ENCODE measurements around the gene HS6ST3.

Gene HS6ST3

GRCh38 chr13:96837809-96838208 lies 747.9 kb downstream of the HS6ST3 start:
- Histone ChIP-seq H3K4me3 (ENCODE audit: insufficient read depth in 1 of 2, low read depth in 1 of 2, low read length in 2 of 2) (no peak overlapping the region), H3K27ac (ENCODE audit: low read length, poor library complexity, severe bottlenecking) (no peak overlapping the region), H2BK12ac (ENCODE audit: low read length in 2 of 2) (no peak overlapping the region), H3K9me3 (ENCODE audit: control insufficient read depth, low read length) (no peaks in the 10 kb centered on the region), H2AK5ac (ENCODE audit: low read length, severe bottlenecking) (no peak overlapping the region), H4K8ac (ENCODE audit: low read length) (no peak overlapping the region), H3K9ac (ENCODE audit: low read length) (no peak overlapping the region), H3K4ac (ENCODE audit: low read depth in 1 of 2, low read length in 2 of 2) (no peak overlapping the region), H3K18ac (ENCODE audit: low read depth in 1 of 2, low read length in 2 of 2) (no peak overlapping the region), H3K4me1 (ENCODE audit: control insufficient read depth, insufficient read depth, low read depth, low read length) (no peaks in the 10 kb centered on the region), H3K27me3 (ENCODE audit: control insufficient read depth in 1 of 2, insufficient read depth in 1 of 2, low read length in 2 of 2) (no peaks in the 10 kb centered on the region), H3K79me1 (replicated peaks; ENCODE audit: low read length, poor library complexity, severe bottlenecking) (no peaks in the 10 kb centered on the region), H3K23ac (ENCODE audit: low read length in 2 of 2) (no peak overlapping the region), H3K14ac (ENCODE audit: low read length in 2 of 2) (no peak overlapping the region), H2BK5ac (ENCODE audit: low read depth, low read length, poor library complexity, severe bottlenecking) (no peak overlapping the region), H4K91ac (ENCODE audit: low read length) (no peak overlapping the region), H3K4me2 (ENCODE audit: low read length, poor library complexity, severe bottlenecking) (no peak overlapping the region), H3K36me3 (ENCODE audit: control insufficient read depth in 1 of 2, insufficient read depth in 2 of 2, low read depth in 1 of 2, low read length in 2 of 2) (no peaks in the 10 kb centered on the region), H2AFZ (ENCODE audit: low read depth, low read length) (no peak overlapping the region), H2BK15ac (ENCODE audit: low read depth, poor library complexity, severe bottlenecking) (no peak overlapping the region), H2BK120ac (ENCODE audit: low read depth, low read length) (no peak overlapping the region)
- DNase-seq = no peak
- 68% methylated on average over 1 of the region's 1 CpG for WGBS

- H4K91ac ChIP-seq (ENCODE audit: low read length) = no peak overlapping the region
- no peak overlapping the region for H3K14ac ChIP-seq (ENCODE audit: low read length in 2 of 2)
- no peak overlapping the region for H4K8ac ChIP-seq (ENCODE audit: low read length)
- H3K4me3 ChIP-seq (ENCODE audit: insufficient read depth in 1 of 2, low read depth in 1 of 2, low read length in 2 of 2) = no peak overlapping the region
- no peaks in the 10 kb centered on the region for H3K36me3 ChIP-seq (ENCODE audit: control insufficient read depth in 1 of 2, insufficient read depth in 2 of 2, low read depth in 1 of 2, low read length in 2 of 2)
- H3K79me1 ChIP-seq (replicated peaks; ENCODE audit: low read length, poor library complexity, severe bottlenecking) = no peaks in the 10 kb centered on the region
- H3K27me3 ChIP-seq (ENCODE audit: control insufficient read depth in 1 of 2, insufficient read depth in 1 of 2, low read length in 2 of 2) = no peaks in the 10 kb centered on the region
- no peak overlapping the region for H3K4me2 ChIP-seq (ENCODE audit: low read length, poor library complexity, severe bottlenecking)
- no peak overlapping the region for H2AK5ac ChIP-seq (ENCODE audit: low read length, severe bottlenecking)
- H3K4ac ChIP-seq (ENCODE audit: low read depth in 1 of 2, low read length in 2 of 2) = no peak overlapping the region
- H3K18ac ChIP-seq (ENCODE audit: low read depth in 1 of 2, low read length in 2 of 2) = no peak overlapping the region
- H3K4me1 ChIP-seq (ENCODE audit: control insufficient read depth, insufficient read depth, low read depth, low read length) = no peaks in the 10 kb centered on the region
- H3K9ac ChIP-seq (ENCODE audit: low read length) = no peak overlapping the region
- H3K23ac ChIP-seq (ENCODE audit: low read length in 2 of 2) = no peak overlapping the region
- H3K27ac ChIP-seq (ENCODE audit: low read length, poor library complexity, severe bottlenecking) = no peak overlapping the region
- no peak overlapping the region for H2BK120ac ChIP-seq (ENCODE audit: low read depth, low read length)
- no peak overlapping the region for H2BK12ac ChIP-seq (ENCODE audit: low read length in 2 of 2)
- no peaks in the 10 kb centered on the region for H3K9me3 ChIP-seq (ENCODE audit: control insufficient read depth, low read length)
- no peak overlapping the region for H2AFZ ChIP-seq (ENCODE audit: low read depth, low read length)
- no peak overlapping the region for H2BK15ac ChIP-seq (ENCODE audit: low read depth, poor library complexity, severe bottlenecking)
- no peak overlapping the region for H2BK5ac ChIP-seq (ENCODE audit: low read depth, low read length, poor library complexity, severe bottlenecking)
- no peak for DNase-seq
These were observed 754.3 kb downstream of the HS6ST3 start for GRCh38 chr13:96844195-96844594.

- Histone ChIP-seq H3K4me3 (ENCODE audit: insufficient read depth in 1 of 2, low read depth in 1 of 2, low read length in 2 of 2) (no peak overlapping the region), H3K9me3 (ENCODE audit: control insufficient read depth, low read length) (no peaks in the 10 kb centered on the region), H4K8ac (ENCODE audit: low read length) (no peak overlapping the region), H3K4me2 (ENCODE audit: low read length, poor library complexity, severe bottlenecking) (no peak overlapping the region), H3K27ac (ENCODE audit: low read length, poor library complexity, severe bottlenecking) (no peak overlapping the region), H3K4me1 (ENCODE audit: control insufficient read depth, insufficient read depth, low read depth, low read length) (no peaks in the 10 kb centered on the region), H3K18ac (ENCODE audit: low read depth in 1 of 2, low read length in 2 of 2) (no peak overlapping the region), H3K27me3 (ENCODE audit: control insufficient read depth in 1 of 2, insufficient read depth in 1 of 2, low read length in 2 of 2) (no peaks in the 10 kb centered on the region), H3K23ac (ENCODE audit: low read length in 2 of 2) (no peak overlapping the region), H2BK15ac (ENCODE audit: low read depth, poor library complexity, severe bottlenecking) (no peak overlapping the region), H3K4ac (ENCODE audit: low read depth in 1 of 2, low read length in 2 of 2) (no peak overlapping the region), H2AK5ac (ENCODE audit: low read length, severe bottlenecking) (no peak overlapping the region), H4K91ac (ENCODE audit: low read length) (no peak overlapping the region), H3K9ac (ENCODE audit: low read length) (no peak overlapping the region), H2BK120ac (ENCODE audit: low read depth, low read length) (no peak overlapping the region), H2AFZ (ENCODE audit: low read depth, low read length) (no peak overlapping the region), H3K14ac (ENCODE audit: low read length in 2 of 2) (no peak overlapping the region), H2BK5ac (ENCODE audit: low read depth, low read length, poor library complexity, severe bottlenecking) (no peak overlapping the region), H3K79me1 (replicated peaks; ENCODE audit: low read length, poor library complexity, severe bottlenecking) (no peaks in the 10 kb centered on the region), H2BK12ac (ENCODE audit: low read length in 2 of 2) (no peak overlapping the region), H3K36me3 (ENCODE audit: control insufficient read depth in 1 of 2, insufficient read depth in 2 of 2, low read depth in 1 of 2, low read length in 2 of 2) (no peaks in the 10 kb centered on the region)
- 74% methylated on average over 1 of the region's 1 CpG for WGBS
- DNase-seq = no peak
These were observed 754.7 kb downstream of the HS6ST3 start for GRCh38 chr13:96844616-96845015.

- Histone ChIP-seq H3K18ac (ENCODE audit: low read depth in 1 of 2, low read length in 2 of 2) (no peak overlapping the region), H2BK15ac (ENCODE audit: low read depth, poor library complexity, severe bottlenecking) (no peak overlapping the region), H3K9me3 (ENCODE audit: control insufficient read depth, low read length) (peaks cover 7% of the 10 kb centered on the region), H2BK5ac (ENCODE audit: low read depth, low read length, poor library complexity, severe bottlenecking) (no peak overlapping the region), H3K79me1 (replicated peaks; ENCODE audit: low read length, poor library complexity, severe bottlenecking) (no peaks in the 10 kb centered on the region), H3K9ac (ENCODE audit: low read length) (no peak overlapping the region), H3K4ac (ENCODE audit: low read depth in 1 of 2, low read length in 2 of 2) (no peak overlapping the region), H3K14ac (ENCODE audit: low read length in 2 of 2) (no peak overlapping the region), H3K27ac (ENCODE audit: low read length, poor library complexity, severe bottlenecking) (no peak overlapping the region), H2AK5ac (ENCODE audit: low read length, severe bottlenecking) (no peak overlapping the region), H3K4me1 (ENCODE audit: control insufficient read depth, insufficient read depth, low read depth, low read length) (no peaks in the 10 kb centered on the region), H2AFZ (ENCODE audit: low read depth, low read length) (no peak overlapping the region), H3K23ac (ENCODE audit: low read length in 2 of 2) (no peak overlapping the region), H3K4me2 (ENCODE audit: low read length, poor library complexity, severe bottlenecking) (no peak overlapping the region), H3K4me3 (ENCODE audit: insufficient read depth in 1 of 2, low read depth in 1 of 2, low read length in 2 of 2) (no peak overlapping the region), H2BK120ac (ENCODE audit: low read depth, low read length) (no peak overlapping the region), H2BK12ac (ENCODE audit: low read length in 2 of 2) (no peak overlapping the region), H4K91ac (ENCODE audit: low read length) (no peak overlapping the region), H3K27me3 (ENCODE audit: control insufficient read depth in 1 of 2, insufficient read depth in 1 of 2, low read length in 2 of 2) (no peaks in the 10 kb centered on the region), H4K8ac (ENCODE audit: low read length) (no peak overlapping the region), H3K36me3 (ENCODE audit: control insufficient read depth in 1 of 2, insufficient read depth in 2 of 2, low read depth in 1 of 2, low read length in 2 of 2) (no peaks in the 10 kb centered on the region)
- no peak for DNase-seq
- WGBS = 90% methylated on average over 6 of the region's 6 CpGs
These were observed 758.4 kb downstream of the HS6ST3 start for GRCh38 chr13:96848286-96848685.
